Measurements from ENCODE around the gene RNF128.

The RNF128 gene

GRCh38 chrX:106702636-106703035 is 23.9 kb upstream of the RNF128 start:
- TF ChIP-seq CTCF (conservative IDR thresholded peaks at IDR 0.05; ENCODE audit: low read depth, low read length), result no peak
- no peak overlapping the region for H3K4me3 ChIP-seq (ENCODE audit: low read length)
- no peak for DNase-seq (ENCODE audit: low read depth)

GRCh38 chrX:106706466-106706865 is 20.0 kb upstream of the RNF128 start:
- no peak for DNase-seq (ENCODE audit: low read depth)
- TF ChIP-seq CTCF (conservative IDR thresholded peaks at IDR 0.05; ENCODE audit: low read depth, low read length), result no peak
- no peak overlapping the region for H3K4me3 ChIP-seq (ENCODE audit: low read length)

GRCh38 chrX:106707771-106708454 is 18.6 kb upstream of the RNF128 start:
- H3K4me3 ChIP-seq (ENCODE audit: low read length), result no peak overlapping the region
- TF ChIP-seq CTCF (conservative IDR thresholded peaks at IDR 0.05; ENCODE audit: low read depth, low read length), result no peak
- peak; percentile 56 for DNase-seq (ENCODE audit: low read depth)

- TF ChIP-seq CTCF (conservative IDR thresholded peaks at IDR 0.05; ENCODE audit: low read depth, low read length), result no peak
- no peak for DNase-seq (ENCODE audit: low read depth)
- no peak overlapping the region for H3K4me3 ChIP-seq (ENCODE audit: low read length)
Observed at GRCh38 chrX:106710771-106711170, 15.7 kb upstream of the RNF128 start.

GRCh38 chrX:106711375-106711774 is 15.1 kb upstream of the RNF128 start:
- H3K4me3 ChIP-seq (ENCODE audit: low read length), result no peak overlapping the region
- DNase-seq (ENCODE audit: low read depth), result no peak
- TF ChIP-seq CTCF (conservative IDR thresholded peaks at IDR 0.05; ENCODE audit: low read depth, low read length), result no peak

- no peak overlapping the region for H3K4me3 ChIP-seq (ENCODE audit: low read length)
- TF ChIP-seq CTCF (conservative IDR thresholded peaks at IDR 0.05; ENCODE audit: low read depth, low read length), result no peak
- DNase-seq (ENCODE audit: low read depth), result no peak
Observed at GRCh38 chrX:106716004-106716403, 10.5 kb upstream of the RNF128 start.

- no peak overlapping the region for H3K4me3 ChIP-seq (ENCODE audit: low read length)
- no peak for DNase-seq (ENCODE audit: low read depth)
Observed at GRCh38 chrX:106716463-106716862, 10.0 kb upstream of the RNF128 start.

More at GRCh38 chrX:106716463-106716862, 10.0 kb upstream of the RNF128 start:
- no peak for TF ChIP-seq CTCF (conservative IDR thresholded peaks at IDR 0.05; ENCODE audit: low read depth, low read length)
